GM21367 (cell line): ENCODE results near the gene CRB2.

Experiments used
- ATAC-seq: cut with Tn5 transposase; IDR thresholded peaks from one replicate; pipeline ENCODE4 v1.9.1; 2021; ENCODE audit not compliant: unreplicated experiment

CRB2 gene

GRCh38 chr9:123419721-123420591 lies 64.0 kb downstream of the CRB2 start:
- no peak for ATAC-seq

DNA sequence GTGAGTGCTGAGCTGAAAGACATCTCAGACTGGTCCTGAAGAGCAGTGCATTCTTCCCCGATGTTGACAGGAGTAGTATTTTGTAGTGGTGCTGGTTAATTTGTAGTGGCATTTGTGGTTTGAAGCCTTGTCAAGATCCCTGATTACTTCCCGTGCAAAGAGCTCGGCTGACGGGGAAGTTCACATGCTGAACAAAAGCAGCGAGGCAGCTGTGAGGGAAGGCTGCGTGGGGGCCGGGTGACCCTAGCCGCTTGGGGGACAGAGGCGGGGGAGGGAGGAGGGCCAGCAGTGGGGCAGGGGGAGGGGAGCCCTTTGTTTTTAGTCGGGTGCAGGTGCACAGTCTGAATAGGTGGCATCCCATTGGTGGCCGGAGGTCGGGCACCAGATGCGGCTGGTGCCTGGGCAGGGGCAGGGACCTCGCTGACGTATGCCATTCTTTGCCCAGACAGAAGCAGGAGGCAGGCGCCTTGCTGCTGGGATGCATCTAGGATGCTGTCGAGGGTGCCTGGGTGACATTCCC lies 64.7 kb downstream of the CRB2 start:
- no peak for ATAC-seq

DNA sequence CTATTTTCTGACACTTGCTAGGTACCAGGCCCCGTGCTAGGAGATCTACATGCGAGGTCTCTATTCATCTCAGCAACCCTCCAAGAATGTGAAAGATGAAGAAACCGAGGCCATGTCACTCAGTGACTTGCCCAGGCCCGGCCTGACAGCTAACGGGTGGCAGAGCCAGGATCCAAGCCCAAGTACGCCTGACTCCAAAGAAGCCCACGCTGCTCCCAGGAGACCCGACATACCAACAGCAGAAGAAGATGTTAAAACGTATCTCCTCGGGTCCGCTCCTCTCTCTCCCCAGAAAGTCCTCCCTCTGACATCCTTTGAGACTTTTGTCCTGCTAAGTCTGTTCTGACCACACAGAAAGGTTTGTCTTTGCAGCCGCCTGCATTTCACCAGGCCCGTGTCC lies 65.2 kb downstream of the CRB2 start:
- no peak for ATAC-seq

DNA sequence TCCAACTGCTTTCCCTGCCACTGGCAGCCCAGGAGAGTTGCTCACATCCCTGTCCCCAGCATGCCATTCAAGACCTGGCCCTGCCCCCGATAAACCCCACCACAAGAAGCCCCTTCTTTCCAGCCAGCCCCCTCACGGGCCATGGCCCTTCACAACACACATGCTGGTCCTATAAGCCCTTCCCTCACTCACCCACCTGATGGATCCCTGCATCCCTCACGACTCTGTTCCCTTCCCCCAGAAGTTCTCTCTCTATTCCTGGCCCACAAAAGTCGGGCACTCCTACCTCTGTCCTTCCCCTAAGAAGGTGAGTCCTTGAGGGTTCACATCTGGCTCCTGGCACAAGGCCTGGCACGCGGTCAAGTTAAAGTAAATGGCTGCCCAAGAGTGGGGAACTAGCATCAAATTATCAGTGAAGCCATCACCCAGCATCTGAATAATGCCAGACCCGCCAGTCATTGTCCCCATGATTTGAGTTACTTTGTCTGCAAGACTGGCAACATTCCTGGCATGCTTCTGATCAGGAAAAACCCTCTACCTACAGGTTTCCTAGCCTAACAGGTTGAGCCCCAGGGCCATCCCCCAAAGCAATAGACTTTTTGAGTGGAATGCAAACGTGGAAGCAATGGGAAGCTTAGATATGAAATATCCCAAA lies 65.9 kb downstream of the CRB2 start:
- ATAC-seq: no peak

GRCh38 chr9:123422635-123423310 lies 66.8 kb downstream of the CRB2 start:
- no peak for ATAC-seq

- ATAC-seq: no peak
Measured at GRCh38 chr9:123423311-123423640, 67.3 kb downstream of the CRB2 start.

GRCh38 chr9:123424131-123424530 lies 68.1 kb downstream of the CRB2 start:
- ATAC-seq: no peak

GRCh38 chr9:123424552-123425225 lies 68.7 kb downstream of the CRB2 start:
- ATAC-seq: no peak

DNA sequence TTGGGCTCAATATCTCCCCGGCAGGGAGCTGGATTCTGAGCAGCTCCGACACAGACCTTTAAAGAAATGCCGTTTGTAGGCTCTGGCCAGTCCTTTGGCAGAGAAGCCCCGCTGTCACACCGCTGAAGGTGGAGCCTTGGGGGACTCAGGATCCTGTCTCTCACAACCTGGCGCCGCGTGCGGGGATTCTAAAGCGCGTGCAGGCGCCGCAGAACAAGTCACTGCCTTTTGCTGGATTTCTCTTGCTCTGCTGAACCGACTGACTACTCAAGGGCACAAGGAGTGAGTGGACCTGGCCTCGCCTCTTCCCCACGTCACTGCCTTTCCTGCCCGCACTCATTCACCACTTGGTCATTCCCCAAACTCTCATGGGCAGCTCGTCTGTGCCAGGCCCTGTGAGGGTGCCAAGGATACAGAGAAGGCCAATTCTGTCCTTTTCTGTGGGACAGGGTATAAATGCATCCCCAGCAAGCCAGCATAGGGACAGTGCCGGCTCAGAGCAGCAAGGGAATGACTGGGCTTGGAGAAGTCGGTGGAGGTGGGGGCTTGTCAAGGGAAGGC lies 69.3 kb downstream of the CRB2 start:
- no peak for ATAC-seq

DNA sequence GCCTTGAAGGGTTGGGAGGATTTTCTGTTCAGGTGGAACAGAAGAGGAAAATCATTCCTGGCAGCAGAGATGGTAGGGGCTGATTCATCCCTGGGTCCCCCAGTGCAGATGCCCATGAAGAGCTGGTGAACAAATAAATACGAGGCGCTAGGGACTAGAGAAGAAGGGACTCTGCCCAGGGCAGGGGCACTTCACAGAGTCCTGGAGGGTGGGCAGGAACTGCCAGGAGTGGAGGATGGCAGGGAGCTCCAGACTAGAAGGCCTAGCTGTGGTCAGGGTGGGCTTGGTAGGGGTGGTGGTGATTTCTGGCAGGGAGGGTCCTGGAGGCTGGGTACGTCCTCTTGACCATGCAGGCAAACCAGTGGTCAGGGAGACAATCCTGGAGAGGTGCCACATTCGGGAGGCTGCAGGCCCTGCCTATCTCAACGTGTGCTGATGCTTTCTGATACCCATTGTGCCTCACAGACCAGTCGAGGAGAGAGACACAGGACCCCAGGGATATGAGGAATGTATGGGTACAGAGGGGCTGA lies 69.9 kb downstream of the CRB2 start:
- ATAC-seq: no peak

DNA sequence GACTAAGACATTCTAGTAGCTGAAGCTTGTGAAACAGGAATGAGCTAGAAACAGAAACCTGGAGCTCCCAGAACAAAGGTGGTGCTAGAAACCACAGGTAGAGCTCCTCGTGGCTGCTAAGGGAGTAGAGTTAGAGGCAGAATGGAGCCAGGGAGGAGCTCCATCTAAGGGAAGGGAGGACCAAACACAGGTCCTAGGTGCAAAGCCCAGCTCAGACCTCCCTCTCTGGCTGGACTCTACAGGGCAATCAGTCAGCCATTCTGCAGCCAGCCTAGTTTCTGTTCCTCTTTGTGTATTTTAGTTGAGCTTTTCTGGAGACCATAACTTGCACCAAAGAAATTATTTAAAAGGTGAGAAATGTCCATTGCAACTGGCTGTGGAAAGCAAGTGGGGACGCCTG lies 70.4 kb downstream of the CRB2 start:
- ATAC-seq: no peak
